DLD1 (cell line): Measurements from ENCODE around the gene ZMIZ1.

Experiments used
- in situ Hi-C: cut with HindIII; loops from 2 replicates; pipeline ENCODE4 v1.10.0; 2017; ENCODE audit warnings: low sequenced_read_pairs

ZMIZ1 gene

DNA sequence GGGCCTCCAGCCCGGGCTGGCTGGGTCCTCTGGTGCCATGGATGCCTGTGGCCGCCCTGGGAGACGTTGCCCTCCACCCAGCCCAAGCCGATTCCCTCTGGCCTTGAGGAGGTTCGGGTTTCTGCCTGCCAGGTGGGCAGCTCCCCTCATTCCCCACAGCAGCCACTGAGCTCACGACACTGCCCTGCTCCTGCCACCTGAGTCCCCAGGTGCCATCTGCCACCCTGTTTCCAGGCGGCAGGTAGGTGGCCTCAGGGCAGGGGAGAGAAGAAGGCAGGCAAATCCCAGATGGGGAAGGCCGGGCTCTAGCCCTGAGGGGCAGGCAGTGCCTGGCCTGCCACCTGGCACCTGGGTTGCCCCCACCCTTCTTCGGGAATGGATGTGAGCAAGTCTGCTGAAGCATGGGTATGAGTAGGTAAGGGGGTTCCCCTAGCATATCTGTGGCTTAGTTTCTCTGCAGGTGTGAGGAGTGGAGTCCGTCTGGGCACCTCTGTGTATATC is 186.3 kb downstream of the ZMIZ1 start:
- in situ Hi-C loops = no loop called here

DNA sequence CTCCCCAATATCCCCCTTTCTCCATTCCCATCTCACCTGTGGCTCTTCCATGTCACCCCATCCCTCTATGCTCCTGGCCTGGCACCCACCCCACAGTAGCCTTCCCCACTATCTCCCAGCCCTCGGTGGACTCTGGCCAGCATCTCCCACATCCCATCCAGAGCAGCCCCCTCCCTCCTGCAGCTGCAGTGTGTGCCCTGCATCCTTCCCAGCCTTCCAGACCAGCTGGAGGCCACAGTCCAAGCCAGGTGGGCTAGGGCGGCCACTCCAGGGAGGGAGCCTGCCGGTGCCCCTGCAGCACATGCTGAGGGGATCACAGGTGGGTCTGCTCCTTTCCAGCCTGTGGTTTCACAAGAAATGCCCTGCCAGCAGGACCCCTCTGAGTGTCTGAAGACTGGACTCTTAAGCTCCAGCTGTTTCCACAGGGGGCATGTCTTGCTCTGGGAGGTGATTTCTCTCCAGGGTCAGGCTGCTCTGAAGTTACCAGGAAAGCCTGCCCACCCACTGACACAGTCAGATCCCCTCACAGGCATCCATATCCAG is 187.6 kb downstream of the ZMIZ1 start:
- in situ Hi-C loops = no loop called here

DNA sequence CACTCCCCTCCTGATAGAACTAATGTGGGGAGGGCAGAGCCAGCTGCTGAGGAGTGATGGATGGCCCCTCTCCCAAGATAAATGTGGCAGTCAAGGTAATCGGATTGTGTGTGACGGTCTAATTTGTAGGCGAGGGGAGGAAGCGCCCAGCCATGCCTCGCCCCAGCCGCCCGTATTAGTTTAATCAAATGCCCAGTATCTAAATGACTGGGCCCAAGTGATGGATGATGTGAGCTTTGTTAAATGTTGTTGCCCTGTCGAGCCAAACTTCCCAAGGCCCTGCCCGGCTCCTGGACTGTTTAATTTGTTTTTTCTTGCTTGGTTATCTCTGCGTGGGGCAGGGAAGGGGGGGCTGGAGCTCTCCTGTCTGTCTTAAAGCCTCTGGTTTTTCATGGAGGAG is 190.1 kb downstream of the ZMIZ1 start:
- in situ Hi-C loops = no loop called here

DNA sequence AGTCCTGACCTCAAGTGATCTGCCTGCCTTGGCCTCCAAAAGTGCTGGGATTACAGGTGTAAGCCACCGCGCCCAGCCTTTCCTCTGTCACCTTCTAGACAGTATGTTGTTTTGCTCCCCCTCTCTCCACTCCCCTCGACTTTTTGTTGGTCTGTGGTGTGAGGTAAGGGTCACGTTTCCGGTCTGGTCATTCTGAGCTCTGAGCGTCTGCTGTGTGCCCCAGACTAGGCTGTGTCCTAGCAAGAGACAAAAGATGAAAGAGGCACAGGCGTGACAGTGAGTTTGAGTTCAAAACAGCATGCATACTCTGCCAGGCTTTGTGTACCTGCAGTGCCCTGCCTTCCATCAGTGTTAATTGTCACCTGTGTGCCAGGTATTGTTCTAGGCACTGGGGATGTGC is 191.1 kb downstream of the ZMIZ1 start:
- in situ Hi-C loops = no loop called here

DNA sequence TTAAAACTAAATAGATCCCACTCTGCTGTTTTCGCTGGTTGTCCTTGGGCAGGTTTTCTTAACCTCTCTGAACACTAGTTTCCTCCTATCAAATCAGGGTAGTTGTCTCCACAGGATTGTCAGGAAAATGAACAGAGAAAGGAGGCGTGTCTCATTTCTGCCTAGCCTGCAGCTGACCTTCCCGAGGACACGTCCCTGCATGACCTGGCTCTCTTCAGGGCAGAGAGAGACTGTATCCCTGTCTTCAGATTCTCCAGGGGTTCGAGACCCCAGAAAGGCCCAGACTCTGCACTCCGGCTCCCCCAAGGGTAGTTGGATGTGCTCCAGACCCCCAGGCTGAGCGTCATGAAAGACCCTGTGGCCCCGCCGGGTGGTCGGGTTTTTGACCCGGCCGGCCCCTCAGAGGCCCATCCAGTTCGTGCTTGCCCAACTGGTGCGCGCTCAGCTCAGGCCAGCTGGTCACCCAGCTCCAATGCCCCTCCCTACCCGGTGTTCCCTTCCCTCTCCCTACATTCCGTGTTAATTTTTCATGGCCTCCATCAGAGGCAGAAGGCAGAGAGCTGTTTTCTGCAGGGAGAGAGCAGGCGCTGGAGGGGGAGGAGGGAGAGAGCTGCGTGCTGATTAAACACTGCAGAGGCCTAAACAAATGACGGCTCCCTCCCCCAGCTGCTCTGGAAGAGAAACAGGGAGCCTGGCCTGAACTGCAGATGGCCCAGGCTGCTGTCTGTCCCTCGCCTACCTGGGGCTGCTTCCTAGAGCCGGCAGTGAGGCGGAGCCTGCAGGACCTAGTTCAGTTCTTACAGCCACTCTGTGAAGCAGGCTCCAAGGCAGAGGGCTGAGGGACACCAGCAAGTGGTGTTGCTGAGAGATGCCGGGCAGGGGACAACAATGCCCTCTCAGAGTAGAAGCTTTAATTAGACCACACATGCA is 192.3 kb downstream of the ZMIZ1 start:
- in situ Hi-C loops = no loop called here

GRCh38 chr10:79262131-79262530 is 193.4 kb downstream of the ZMIZ1 start:
- in situ Hi-C loops = no loop called here

DNA sequence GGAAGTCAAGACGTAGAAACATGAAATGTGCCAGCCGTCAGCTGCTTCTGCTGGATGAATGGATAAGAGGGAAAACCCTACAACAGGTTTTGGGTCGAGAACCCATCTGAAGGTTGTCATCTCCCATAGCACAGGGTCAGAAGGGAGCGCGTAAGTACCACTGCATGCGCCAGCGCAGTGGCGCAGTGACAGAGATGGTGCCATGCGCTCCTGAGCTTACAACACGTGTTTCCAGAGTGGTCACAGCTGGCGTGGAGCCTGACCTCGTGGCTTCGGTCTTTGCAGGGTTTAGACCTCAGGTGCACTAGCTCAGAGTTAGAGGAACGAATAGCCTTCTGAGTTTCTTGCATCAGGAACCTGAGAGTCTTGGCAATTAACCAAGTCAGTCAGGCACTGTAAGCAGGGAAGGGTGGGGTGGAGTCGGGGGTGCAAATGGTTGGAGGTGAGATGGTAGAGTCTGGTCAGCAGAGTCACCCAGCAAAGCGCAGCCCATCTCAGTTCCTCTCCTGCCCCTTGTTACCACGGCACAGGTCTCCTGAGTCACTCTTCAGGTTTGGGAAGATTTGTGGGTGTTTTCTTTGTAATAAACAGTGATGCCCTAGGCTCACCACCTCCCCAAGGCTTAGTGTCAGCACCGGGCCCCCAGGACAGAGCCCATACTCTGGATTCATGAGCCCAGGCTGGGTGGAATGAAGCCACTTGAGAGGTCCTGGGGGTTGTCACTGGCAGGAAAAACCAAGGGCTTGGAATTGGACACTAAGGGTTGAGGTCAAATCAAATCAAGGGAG is 194.4 kb downstream of the ZMIZ1 start:
- in situ Hi-C loops = no loop called here

DNA sequence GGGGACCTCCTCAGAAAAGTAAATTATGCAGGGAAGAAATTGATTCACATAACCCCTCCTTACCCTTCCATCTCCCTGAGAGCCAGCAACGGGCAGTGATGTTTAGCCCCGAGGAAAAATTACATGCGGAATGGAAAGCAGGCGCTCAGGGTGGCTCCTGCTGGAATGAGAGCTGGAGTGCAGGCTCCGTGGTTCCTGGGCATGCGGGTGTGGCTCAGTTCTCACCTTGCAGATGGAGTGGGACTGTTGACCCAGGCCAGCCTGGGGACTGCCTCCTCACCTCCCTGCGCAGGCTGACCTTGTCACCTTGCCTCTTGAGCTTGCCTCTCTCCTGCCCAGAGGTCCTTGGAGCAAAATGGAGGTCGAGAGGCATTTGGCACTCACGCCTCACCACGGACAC is 195.2 kb downstream of the ZMIZ1 start:
- in situ Hi-C loops = no loop called here

DNA sequence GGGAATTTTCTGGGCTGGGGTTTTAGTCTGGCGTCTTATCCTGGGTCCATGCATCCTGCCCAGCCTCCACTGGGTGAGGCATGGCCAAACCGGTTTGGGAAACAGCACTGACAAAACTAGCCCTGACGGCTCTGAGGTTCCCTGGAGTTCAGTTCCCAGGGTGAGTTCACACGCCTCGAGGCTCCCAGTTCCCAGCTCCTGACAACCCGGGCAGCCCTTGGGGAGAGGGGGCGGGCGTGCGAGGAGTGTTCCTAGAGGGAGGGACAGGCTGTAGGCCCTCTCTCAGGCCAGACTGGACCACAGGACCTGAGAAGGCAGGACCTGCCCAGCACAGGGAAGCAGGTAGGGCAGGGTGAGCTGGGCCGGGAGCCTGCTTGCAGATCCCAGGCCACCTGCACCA is 196.2 kb downstream of the ZMIZ1 start:
- in situ Hi-C loops = no loop called here

GRCh38 chr10:79266084-79266483 is 197.3 kb downstream of the ZMIZ1 start:
- in situ Hi-C loops = no loop called here

DNA sequence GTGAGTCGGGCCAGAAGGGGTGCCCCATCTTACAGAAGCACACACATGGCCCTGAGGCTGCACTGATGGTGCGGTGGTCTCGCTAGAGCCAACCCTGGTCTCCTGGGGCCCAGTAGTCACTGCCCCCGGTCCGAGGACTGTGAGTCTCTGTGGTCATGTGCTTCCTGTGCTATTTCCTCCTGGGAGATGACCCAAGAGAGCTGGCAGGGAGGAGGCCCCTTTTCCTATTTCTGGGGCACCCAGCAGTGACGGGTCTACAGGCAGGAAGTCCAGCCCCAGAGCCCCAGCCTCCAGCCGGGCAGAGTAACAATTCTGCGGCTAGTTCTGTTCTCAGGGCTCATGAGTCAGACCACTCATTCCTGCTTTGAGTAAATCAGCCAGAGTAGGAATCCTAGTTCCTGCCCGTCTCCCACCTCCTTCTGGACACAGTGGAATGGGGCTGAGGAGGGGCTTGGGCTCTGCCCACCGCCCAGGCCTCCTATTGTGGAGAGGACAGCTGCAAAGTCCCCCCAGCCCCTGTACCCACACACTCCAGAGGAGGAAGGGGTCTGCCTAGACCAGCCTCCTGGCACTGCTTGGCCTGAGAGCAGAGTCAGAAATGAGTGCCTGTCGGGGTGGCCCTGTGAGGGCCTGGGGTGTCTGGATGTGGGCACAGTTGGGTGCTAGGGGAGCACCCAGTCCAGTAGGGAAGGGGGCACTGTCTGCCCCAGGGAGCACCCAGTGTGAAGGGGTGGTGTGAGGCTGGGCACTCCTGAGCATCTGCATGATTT is 198.0 kb downstream of the ZMIZ1 start:
- in situ Hi-C loops = no loop called here

DNA sequence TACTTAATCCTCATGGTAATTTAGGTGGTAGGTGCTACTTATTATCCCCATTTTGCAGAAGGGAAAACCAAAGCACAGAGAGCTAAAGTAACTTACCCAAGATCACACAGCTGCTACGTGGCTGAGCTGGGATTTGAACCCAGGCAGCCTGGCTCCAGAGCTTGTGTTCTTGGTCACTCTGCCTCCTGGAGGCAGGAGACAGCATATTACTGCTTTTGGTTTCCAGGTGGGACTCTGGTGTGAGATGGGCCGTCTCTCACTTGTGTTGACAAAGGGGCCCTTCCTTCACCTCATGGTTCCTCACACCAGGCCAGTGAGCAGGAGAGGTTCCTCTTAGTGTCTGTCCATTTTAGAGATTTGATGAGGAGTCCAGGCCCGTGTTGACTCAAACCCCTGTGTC is 198.7 kb downstream of the ZMIZ1 start:
- in situ Hi-C loops = no loop called here

DNA sequence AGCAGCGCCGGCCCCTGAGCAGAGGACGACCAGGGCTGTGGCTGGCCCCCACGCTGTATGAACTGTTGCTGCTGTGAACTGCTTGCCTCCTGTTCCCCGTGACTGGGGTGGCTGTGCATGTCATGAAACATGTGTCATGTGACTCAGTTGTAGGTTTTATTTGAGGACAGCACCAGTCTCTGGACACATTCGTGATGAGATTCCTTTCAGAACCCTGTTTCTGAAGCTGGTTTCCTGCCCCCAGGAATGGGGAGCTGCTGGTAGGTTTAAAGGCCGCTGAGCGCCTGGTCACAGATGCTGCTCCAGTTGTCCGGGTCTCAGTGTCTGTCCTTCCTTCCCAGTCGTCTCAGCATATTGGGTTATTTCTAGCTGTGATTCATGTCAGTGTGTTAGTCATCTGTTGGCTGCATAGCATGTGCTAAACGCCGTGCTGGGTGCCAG is 199.4 kb downstream of the ZMIZ1 start:
- in situ Hi-C loops = no loop called here

- in situ Hi-C loops = no loop called here
Measured at GRCh38 chr10:79268742-79269141, 200.0 kb downstream of the ZMIZ1 start.

DNA sequence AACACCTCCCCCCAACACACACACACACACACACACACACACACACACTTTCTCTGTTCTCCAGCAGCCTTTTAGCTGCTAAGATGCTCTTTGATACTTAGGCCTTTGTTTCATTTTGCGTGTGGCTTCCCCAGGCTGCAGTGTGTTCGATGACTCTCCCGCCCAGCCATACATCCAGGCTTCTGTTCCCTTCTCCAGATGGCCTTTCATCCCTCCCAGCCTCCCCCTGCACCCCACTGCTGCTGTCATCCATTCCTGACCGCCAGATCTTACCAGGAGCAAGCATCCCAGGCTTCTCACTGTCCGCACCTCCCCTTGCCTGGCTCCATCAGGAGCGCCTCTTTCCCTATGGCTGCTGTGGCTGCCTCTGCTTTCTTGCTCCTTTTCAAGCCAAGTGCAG is 200.7 kb downstream of the ZMIZ1 start:
- in situ Hi-C loops = no loop called here

DNA sequence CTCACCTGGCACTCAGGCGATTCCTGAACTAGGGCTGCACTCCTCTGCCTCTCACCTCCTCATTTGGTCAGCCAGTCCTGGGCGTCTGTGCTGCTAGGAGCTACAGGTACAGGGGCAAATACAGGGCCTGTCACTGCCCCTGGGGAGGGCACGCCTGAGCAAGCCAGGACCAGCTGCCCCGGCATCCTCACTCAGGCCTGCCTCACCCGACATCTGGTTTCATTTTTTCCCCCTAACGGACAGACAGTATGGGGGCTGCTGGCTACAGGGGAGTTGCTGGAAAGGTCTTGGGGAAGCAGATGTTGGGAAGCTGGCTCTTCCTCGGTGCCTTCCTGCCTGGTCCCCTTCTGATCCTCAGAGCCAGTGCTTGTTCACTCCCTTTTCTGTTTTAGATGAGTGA is 201.2 kb downstream of the ZMIZ1 start:
- in situ Hi-C loops = no loop called here

DNA sequence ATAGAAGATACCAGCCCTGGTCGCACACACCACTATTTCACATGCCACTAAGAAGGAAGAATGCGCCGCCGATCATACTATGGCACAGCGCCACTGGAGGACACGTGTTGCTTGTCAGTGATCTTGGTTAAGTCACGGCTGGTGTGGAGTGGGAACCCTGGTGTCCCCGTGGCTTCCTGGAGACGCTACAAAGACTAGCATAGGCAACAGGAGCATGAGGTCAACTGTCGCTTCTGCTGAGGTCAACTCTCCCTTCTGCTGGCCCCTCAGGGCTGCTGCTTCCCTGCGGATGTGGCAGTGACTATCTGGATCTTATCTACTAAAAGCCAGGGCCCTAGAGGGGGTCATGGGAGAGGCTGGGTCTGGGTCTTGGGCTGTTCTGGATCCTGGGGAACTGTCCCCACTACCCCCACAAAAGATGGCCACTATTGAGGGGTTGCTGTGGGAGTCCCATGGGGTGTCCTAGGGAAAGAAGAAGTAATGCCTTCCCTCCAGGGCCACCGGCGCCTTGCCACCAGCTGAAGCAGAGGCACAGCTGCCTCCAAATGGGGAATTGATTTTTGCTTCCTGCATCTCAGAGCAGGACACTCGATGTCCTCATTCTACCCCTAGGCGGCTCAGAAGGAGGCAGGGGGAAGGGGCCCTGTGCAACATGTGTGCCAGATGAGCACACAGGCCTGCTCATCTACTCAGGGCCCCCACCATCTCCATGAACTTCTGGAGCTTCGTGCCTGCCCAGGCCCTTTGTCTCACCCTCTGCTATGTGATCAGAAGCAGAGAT is 201.9 kb downstream of the ZMIZ1 start:
- in situ Hi-C loops = no loop called here

DNA sequence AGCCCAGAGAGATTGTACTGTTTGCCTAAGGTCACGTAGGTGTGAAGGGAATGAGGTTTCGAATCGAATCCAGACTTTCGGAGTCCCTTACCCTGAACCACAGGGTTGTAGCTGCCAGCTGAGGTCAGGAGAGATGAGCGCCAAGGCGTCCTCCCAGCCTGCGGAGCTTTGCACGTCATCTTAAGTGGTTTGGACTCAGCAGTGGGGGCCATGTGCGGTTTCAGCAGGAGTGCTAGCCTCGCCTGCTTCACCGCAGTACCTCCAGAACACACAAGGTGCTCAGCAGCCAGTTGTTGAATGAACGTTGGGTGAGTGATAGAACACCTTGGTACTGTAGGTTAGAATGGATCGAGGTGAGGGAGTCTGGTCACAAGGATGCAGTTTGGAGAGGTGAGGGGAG is 203.6 kb downstream of the ZMIZ1 start:
- in situ Hi-C loops = no loop called here

DNA sequence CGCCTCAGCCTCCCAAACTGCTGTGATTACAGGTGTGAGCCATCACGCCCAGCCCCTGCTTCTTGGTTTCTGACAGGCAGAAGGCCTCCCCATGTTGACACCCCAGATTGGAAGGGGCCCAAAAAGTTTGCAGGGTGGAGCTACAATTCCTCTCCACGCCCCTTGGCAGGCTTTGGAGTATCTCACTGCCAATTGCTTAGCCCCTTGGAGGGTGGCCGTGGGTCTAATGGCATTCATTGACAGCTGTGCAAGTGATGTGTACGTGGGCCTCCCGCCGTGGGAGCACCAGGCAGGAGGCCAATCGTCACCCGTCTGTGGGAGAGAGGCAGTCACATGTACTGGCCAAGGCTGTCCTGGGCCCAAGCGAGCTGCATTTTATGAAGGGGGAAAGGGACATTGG is 204.8 kb downstream of the ZMIZ1 start:
- in situ Hi-C loops = no loop called here
